HEK293 (cell line): ENCODE data around the gene SLC25A39.
A peak's percentile ranks its signal among the peaks of the same experiment; 100 is the strongest.

ENCODE experiments used
- HOXA7 ChIP-seq: sonication (generic); formaldehyde crosslinking; IDR thresholded peaks from 2 replicates; pipeline ENCODE4 v1.8.1; 2022; ENCODE audit warnings: missing genetic modification reagents, borderline replicate concordance
- KLF10 ChIP-seq: fragments of 450-650 bp; IDR thresholded peaks from 2 replicates; pipeline ENCODE4 v1.5.1; 2018; ENCODE audit warnings: missing biosample characterization, mild to moderate bottlenecking, missing genetic modification characterization
- MEIS1 ChIP-seq: sonication (generic); formaldehyde crosslinking; IDR thresholded peaks from 2 replicates; pipeline ENCODE4 v1.8.1; 2022; ENCODE audit warnings: missing genetic modification reagents, mild to moderate bottlenecking, borderline replicate concordance
- SP7 ChIP-seq: fragments of 450-650 bp; formaldehyde crosslinking; IDR thresholded peaks from 2 replicates; pipeline ENCODE4 v1.5.1; 2016; ENCODE audit warnings: missing biosample characterization, missing genetic modification characterization
- ZBTB26 ChIP-seq: fragments of 450-650 bp; formaldehyde crosslinking; optimal IDR thresholded peaks from 2 replicates; pipeline ENCODE3; 2016; ENCODE audit warnings: missing biosample characterization, mild to moderate bottlenecking, missing genetic modification characterization
- ZNF10 ChIP-seq: fragments of 450-650 bp; formaldehyde crosslinking; IDR thresholded peaks from 2 replicates; pipeline ENCODE4 v1.5.1; 2017; ENCODE audit warnings: missing biosample characterization, missing genetic modification characterization
- ZNF121 ChIP-seq: fragments of 450-650 bp; formaldehyde crosslinking; IDR thresholded peaks from 2 replicates; pipeline ENCODE4 v1.5.1; 2016; ENCODE audit warnings: missing biosample characterization, missing genetic modification characterization
- ZNF138 ChIP-seq: fragments of 450-650 bp; formaldehyde crosslinking; IDR thresholded peaks from 2 replicates; pipeline ENCODE4 v1.5.1; 2016; ENCODE audit warnings: missing biosample characterization, missing genetic modification characterization, borderline replicate concordance
- ZNF148 ChIP-seq: fragments of 450-650 bp; formaldehyde crosslinking; IDR thresholded peaks from 2 replicates; pipeline ENCODE4 v1.5.0; 2017; ENCODE audit warnings: missing biosample characterization, missing genetic modification characterization, borderline replicate concordance
- ZNF280C ChIP-seq: fragments of 450-650 bp; formaldehyde crosslinking; IDR thresholded peaks from 2 replicates; pipeline ENCODE4 v1.5.1; 2016; ENCODE audit warnings: missing biosample characterization, missing genetic modification characterization
- ZNF311 ChIP-seq: fragments of 450-650 bp; formaldehyde crosslinking; IDR thresholded peaks from 2 replicates; pipeline ENCODE4 v1.5.1; 2017; ENCODE audit warnings: missing biosample characterization, missing genetic modification characterization, borderline replicate concordance
- ZNF335 ChIP-seq: fragments of 450-650 bp; formaldehyde crosslinking; conservative IDR thresholded peaks from 2 replicates; pipeline ENCODE4 v1.5.1; 2016; ENCODE audit warnings: missing biosample characterization, missing genetic modification characterization
- ZNF341 ChIP-seq: fragments of 450-650 bp; formaldehyde crosslinking; IDR thresholded peaks from 2 replicates; pipeline ENCODE4; 2016; ENCODE audit warnings: low read depth, missing biosample characterization, missing genetic modification characterization
- ZNF580 ChIP-seq: fragments of 450-650 bp; formaldehyde crosslinking; IDR thresholded peaks from 2 replicates; pipeline ENCODE4 v1.5.1; 2016; ENCODE audit warnings: missing biosample characterization, missing genetic modification characterization
- ZNF600 ChIP-seq: fragments of 450-650 bp; formaldehyde crosslinking; IDR thresholded peaks from 2 replicates; pipeline ENCODE4 v1.5.1; 2016; ENCODE audit warnings: missing biosample characterization, missing genetic modification characterization
- ZNF76 ChIP-seq: fragments of 450-650 bp; formaldehyde crosslinking; IDR thresholded peaks from 2 replicates; pipeline ENCODE4; 2016; ENCODE audit warnings: low read depth, missing biosample characterization, missing genetic modification characterization, borderline replicate concordance
- ZNF837 ChIP-seq: fragments of 450-650 bp; formaldehyde crosslinking; IDR thresholded peaks from 2 replicates; pipeline ENCODE4 v1.5.1; 2016; ENCODE audit warnings: missing biosample characterization, missing genetic modification characterization
- ZSCAN30 ChIP-seq: fragments of 450-650 bp; IDR thresholded peaks from 2 replicates; pipeline ENCODE4 v1.5.1; 2018; ENCODE audit warnings: missing biosample characterization, mild to moderate bottlenecking, missing genetic modification characterization, moderate library complexity
- ZXDB ChIP-seq: fragments of 450-650 bp; formaldehyde crosslinking; IDR thresholded peaks from 2 replicates; pipeline ENCODE4 v1.5.1; 2016; ENCODE audit warnings: missing biosample characterization, missing genetic modification characterization
- TF ChIP-seq, protein P1 (sequence below): fragments of 450-650 bp; IDR thresholded peaks from 2 replicates; pipeline ENCODE4 v1.5.1; 2018; ENCODE audit warnings: missing biosample characterization, mild to moderate bottlenecking, missing genetic modification characterization
- TF ChIP-seq, protein P2 (sequence below): fragments of 450-650 bp; formaldehyde crosslinking; IDR thresholded peaks from 2 replicates; pipeline ENCODE4 v1.5.1; 2017; ENCODE audit warnings: missing biosample characterization, missing genetic modification characterization
- TF ChIP-seq, protein P3 (sequence below): fragments of 450-650 bp; formaldehyde crosslinking; IDR thresholded peaks from 2 replicates; pipeline ENCODE4 v1.5.1; 2016; ENCODE audit warnings: missing biosample characterization, missing genetic modification characterization
- TF ChIP-seq, protein P4 (sequence below): fragments of 450-650 bp; formaldehyde crosslinking; IDR thresholded peaks from 2 replicates; pipeline ENCODE4 v1.5.1; 2016; ENCODE audit warnings: missing biosample characterization, missing genetic modification characterization
- TF ChIP-seq, protein P5 (sequence below): fragments of 450-650 bp; formaldehyde crosslinking; IDR thresholded peaks from 2 replicates; pipeline ENCODE4 v1.5.1; 2017; ENCODE audit warnings: missing biosample characterization, missing genetic modification characterization

The SLC25A39 gene

GRCh38 chr17:44362949-44363612, 38.5 kb upstream of the SLC25A39 start (continued):
- TF ChIP-seq, protein P1, sequence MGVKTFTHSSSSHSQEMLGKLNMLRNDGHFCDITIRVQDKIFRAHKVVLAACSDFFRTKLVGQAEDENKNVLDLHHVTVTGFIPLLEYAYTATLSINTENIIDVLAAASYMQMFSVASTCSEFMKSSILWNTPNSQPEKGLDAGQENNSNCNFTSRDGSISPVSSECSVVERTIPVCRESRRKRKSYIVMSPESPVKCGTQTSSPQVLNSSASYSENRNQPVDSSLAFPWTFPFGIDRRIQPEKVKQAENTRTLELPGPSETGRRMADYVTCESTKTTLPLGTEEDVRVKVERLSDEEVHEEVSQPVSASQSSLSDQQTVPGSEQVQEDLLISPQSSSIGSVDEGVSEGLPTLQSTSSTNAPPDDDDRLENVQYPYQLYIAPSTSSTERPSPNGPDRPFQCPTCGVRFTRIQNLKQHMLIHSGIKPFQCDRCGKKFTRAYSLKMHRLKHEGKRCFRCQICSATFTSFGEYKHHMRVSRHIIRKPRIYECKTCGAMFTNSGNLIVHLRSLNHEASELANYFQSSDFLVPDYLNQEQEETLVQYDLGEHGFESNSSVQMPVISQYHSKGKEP (tag by site-specific recombination) = no peak
- TF ChIP-seq ZBTB26 (tag by site-specific recombination) = peak; percentile 70
- no peak for TF ChIP-seq ZNF138 (tag by site-specific recombination)
- TF ChIP-seq ZNF335 = peak; percentile 57; the same call in 1 of the 2 replicates
- TF ChIP-seq ZNF10 (tag by site-specific recombination) = no peak
- TF ChIP-seq ZNF121 (tag by site-specific recombination) = no peak
- no peak for TF ChIP-seq ZNF341
- TF ChIP-seq, protein P2, sequence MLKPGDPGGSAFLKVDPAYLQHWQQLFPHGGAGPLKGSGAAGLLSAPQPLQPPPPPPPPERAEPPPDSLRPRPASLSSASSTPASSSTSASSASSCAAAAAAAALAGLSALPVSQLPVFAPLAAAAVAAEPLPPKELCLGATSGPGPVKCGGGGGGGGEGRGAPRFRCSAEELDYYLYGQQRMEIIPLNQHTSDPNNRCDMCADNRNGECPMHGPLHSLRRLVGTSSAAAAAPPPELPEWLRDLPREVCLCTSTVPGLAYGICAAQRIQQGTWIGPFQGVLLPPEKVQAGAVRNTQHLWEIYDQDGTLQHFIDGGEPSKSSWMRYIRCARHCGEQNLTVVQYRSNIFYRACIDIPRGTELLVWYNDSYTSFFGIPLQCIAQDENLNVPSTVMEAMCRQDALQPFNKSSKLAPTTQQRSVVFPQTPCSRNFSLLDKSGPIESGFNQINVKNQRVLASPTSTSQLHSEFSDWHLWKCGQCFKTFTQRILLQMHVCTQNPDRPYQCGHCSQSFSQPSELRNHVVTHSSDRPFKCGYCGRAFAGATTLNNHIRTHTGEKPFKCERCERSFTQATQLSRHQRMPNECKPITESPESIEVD (tag by site-specific recombination) = no peak
- TF ChIP-seq ZSCAN30 = no peak
- no peak for TF ChIP-seq ZNF280C (tag by site-specific recombination)
- TF ChIP-seq SP7 = 0 out of 2 replicates have a peak, but pooled peaks have one; percentile 19
- TF ChIP-seq, protein P3, sequence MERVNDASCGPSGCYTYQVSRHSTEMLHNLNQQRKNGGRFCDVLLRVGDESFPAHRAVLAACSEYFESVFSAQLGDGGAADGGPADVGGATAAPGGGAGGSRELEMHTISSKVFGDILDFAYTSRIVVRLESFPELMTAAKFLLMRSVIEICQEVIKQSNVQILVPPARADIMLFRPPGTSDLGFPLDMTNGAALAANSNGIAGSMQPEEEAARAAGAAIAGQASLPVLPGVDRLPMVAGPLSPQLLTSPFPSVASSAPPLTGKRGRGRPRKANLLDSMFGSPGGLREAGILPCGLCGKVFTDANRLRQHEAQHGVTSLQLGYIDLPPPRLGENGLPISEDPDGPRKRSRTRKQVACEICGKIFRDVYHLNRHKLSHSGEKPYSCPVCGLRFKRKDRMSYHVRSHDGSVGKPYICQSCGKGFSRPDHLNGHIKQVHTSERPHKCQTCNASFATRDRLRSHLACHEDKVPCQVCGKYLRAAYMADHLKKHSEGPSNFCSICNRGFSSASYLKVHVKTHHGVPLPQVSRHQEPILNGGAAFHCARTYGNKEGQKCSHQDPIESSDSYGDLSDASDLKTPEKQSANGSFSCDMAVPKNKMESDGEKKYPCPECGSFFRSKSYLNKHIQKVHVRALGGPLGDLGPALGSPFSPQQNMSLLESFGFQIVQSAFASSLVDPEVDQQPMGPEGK (tag by site-specific recombination) = peak; percentile 63
- no peak for TF ChIP-seq ZNF600 (tag by site-specific recombination)
- no peak for TF ChIP-seq MEIS1 (CRISPR knock-in tag)
- no peak for TF ChIP-seq ZXDB (tag by site-specific recombination)
- no peak for TF ChIP-seq HOXA7 (CRISPR knock-in tag)
- no peak for TF ChIP-seq ZNF148 (tag by site-specific recombination)
- TF ChIP-seq, protein P4, sequence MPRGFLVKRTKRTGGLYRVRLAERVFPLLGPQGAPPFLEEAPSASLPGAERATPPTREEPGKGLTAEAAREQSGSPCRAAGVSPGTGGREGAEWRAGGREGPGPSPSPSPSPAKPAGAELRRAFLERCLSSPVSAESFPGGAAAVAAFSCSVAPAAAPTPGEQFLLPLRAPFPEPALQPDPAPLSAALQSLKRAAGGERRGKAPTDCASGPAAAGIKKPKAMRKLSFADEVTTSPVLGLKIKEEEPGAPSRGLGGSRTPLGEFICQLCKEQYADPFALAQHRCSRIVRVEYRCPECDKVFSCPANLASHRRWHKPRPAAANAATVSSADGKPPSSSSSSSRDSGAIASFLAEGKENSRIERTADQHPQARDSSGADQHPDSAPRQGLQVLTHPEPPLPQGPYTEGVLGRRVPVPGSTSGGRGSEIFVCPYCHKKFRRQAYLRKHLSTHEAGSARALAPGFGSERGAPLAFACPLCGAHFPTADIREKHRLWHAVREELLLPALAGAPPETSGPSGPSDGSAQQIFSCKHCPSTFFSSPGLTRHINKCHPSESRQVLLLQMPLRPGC (tag by site-specific recombination) = no peak
- TF ChIP-seq ZNF311 (tag by site-specific recombination) = no peak
- TF ChIP-seq, protein P5, sequence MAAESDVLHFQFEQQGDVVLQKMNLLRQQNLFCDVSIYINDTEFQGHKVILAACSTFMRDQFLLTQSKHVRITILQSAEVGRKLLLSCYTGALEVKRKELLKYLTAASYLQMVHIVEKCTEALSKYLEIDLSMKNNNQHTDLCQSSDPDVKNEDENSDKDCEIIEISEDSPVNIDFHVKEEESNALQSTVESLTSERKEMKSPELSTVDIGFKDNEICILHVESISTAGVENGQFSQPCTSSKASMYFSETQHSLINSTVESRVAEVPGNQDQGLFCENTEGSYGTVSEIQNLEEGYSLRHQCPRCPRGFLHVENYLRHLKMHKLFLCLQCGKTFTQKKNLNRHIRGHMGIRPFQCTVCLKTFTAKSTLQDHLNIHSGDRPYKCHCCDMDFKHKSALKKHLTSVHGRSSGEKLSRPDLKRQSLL = peak; percentile 1; the same call in 1 of the 2 replicates
- TF ChIP-seq ZNF580 (tag by site-specific recombination) = no peak
- 0 out of 2 replicates have a peak, but pooled peaks have one; percentile 18 for TF ChIP-seq KLF10
- TF ChIP-seq ZNF837 (tag by site-specific recombination) = no peak
- TF ChIP-seq ZNF76 (tag by site-specific recombination) = no peak
